H9 (cell line): Measurements from ENCODE around the gene OSBP2. TPM values are rescaled to one million over a fixed set of nuclear protein-coding genes. Genes with fewer than 3 reads are reported as not detected.

Experiments
- DNase-seq: peaks from one replicate; pipeline ENCODE4 v3.0.0-alpha.2; 2017
- H2AFZ ChIP-seq: one replicate; pipeline ENCODE4 v1.6.1; 2013; ENCODE audit warnings: mild to moderate bottlenecking, low read length, control low read depth, moderate library complexity
- H2AK5ac ChIP-seq: 2 replicates; pipeline ENCODE4 v1.6.1; 2013; ENCODE audit warnings: low read length, control low read depth, mixed read lengths; ENCODE audit not compliant: insufficient read length
- H2BK120ac ChIP-seq: one replicate; pipeline ENCODE4 v1.6.1; 2013; ENCODE audit warnings: low read depth, mild to moderate bottlenecking, low read length, control low read depth, inconsistent platforms; ENCODE audit not compliant: poor library complexity, severe bottlenecking
- H2BK12ac ChIP-seq: 2 replicates; pipeline ENCODE4 v1.6.1; 2013; ENCODE audit warnings: low read length, control low read depth, mixed read lengths, low read depth; ENCODE audit not compliant: insufficient read length
- H2BK15ac ChIP-seq: 2 replicates; pipeline ENCODE4 v1.6.1; 2013; ENCODE audit warnings: low read depth, low read length, control low read depth
- H2BK20ac ChIP-seq: one replicate; pipeline ENCODE4 v1.6.1; 2013; ENCODE audit warnings: low read depth, mild to moderate bottlenecking, low read length, control low read depth, inconsistent platforms; ENCODE audit not compliant: poor library complexity, severe bottlenecking
- H2BK5ac ChIP-seq: 2 replicates; pipeline ENCODE4 v1.6.1; 2013; ENCODE audit warnings: low read length, control low read depth, mixed read lengths; ENCODE audit not compliant: insufficient read length
- H3K14ac ChIP-seq: 2 replicates; pipeline ENCODE4 v1.6.1; 2013; ENCODE audit warnings: low read length, control low read depth; ENCODE audit not compliant: insufficient read depth
- H3K18ac ChIP-seq: 2 replicates; pipeline ENCODE4 v1.6.1; 2013; ENCODE audit warnings: low read depth, mild to moderate bottlenecking, mixed read lengths, low read length, control low read depth; ENCODE audit not compliant: insufficient read length
- H3K23ac ChIP-seq: 2 replicates; pipeline ENCODE4 v1.6.1; 2013; ENCODE audit warnings: low read length, control low read depth, mixed read lengths, low read depth; ENCODE audit not compliant: insufficient read length
- H3K23me2 ChIP-seq: 2 replicates; pipeline ENCODE4 v1.6.1; 2013; ENCODE audit warnings: low read depth, mild to moderate bottlenecking, mixed read lengths, low read length, control low read depth; ENCODE audit not compliant: insufficient read length, poor library complexity, severe bottlenecking
- H3K27ac ChIP-seq: 2 replicates; pipeline ENCODE4 v1.5.1; 2013; ENCODE audit warnings: low read length, control low read depth, mixed read lengths, low read depth; ENCODE audit not compliant: insufficient read length
- H3K27me3 ChIP-seq: 2 replicates; pipeline ENCODE4 v1.6.1; 2013; ENCODE audit warnings: low read length, control low read depth, inconsistent platforms; ENCODE audit not compliant: insufficient read depth
- H3K4ac ChIP-seq: 2 replicates; pipeline ENCODE4 v1.6.1; 2013; ENCODE audit warnings: low read depth, mild to moderate bottlenecking, control low read depth, inconsistent platforms, low read length, moderate library complexity
- H3K4me1 ChIP-seq: 2 replicates; pipeline ENCODE4 v1.6.1; 2013; ENCODE audit warnings: low read length, control low read depth, inconsistent platforms; ENCODE audit not compliant: insufficient read depth
- H3K4me2 ChIP-seq: 2 replicates; pipeline ENCODE4 v1.6.1; 2013; ENCODE audit warnings: low read length, control low read depth, mixed read lengths; ENCODE audit not compliant: insufficient read length, insufficient read depth
- H3K56ac ChIP-seq: 2 replicates; pipeline ENCODE4 v1.6.1; 2013; ENCODE audit warnings: low read depth, mild to moderate bottlenecking, mixed read lengths, low read length, control low read depth; ENCODE audit not compliant: insufficient read length
- H3K79me1 ChIP-seq: 2 replicates; pipeline ENCODE4 v1.6.1; 2013; ENCODE audit warnings: low read depth, mild to moderate bottlenecking, moderate library complexity, low read length, control low read depth, inconsistent platforms; ENCODE audit not compliant: insufficient read depth, poor library complexity, severe bottlenecking
- H3K79me2 ChIP-seq: 2 replicates; pipeline ENCODE4 v1.6.1; 2013; ENCODE audit warnings: low read length, control low read depth, inconsistent platforms; ENCODE audit not compliant: insufficient read depth
- H3K9ac ChIP-seq: 2 replicates; pipeline ENCODE4 v1.6.1; 2013; ENCODE audit warnings: low read length, control low read depth, mixed read lengths; ENCODE audit not compliant: insufficient read length; ENCODE audit errors: extremely low read depth
- H3K9me3 ChIP-seq: one replicate; pipeline ENCODE4 v1.6.1; 2013; ENCODE audit warnings: low read depth, low read length, inconsistent platforms; ENCODE audit not compliant: control insufficient read depth
- H3T11ph ChIP-seq: one replicate; pipeline ENCODE4 v1.6.1; 2013; ENCODE audit warnings: mild to moderate bottlenecking, low read length, control low read depth, inconsistent platforms
- H4K20me1 ChIP-seq: one replicate; pipeline ENCODE4 v1.6.1; 2013; ENCODE audit not compliant: control insufficient read depth, insufficient read length, insufficient read depth
- H4K5ac ChIP-seq: 2 replicates; pipeline ENCODE4 v1.6.1; 2013; ENCODE audit warnings: low read depth, mild to moderate bottlenecking, mixed read lengths, low read length, control low read depth; ENCODE audit not compliant: insufficient read length
- H4K8ac ChIP-seq: replicated peaks from 2 replicates; pipeline ENCODE4 v1.6.1; 2013; ENCODE audit warnings: low read length, control low read depth, mixed read lengths, low read depth; ENCODE audit not compliant: insufficient read length
- H4K91ac ChIP-seq: 2 replicates; pipeline ENCODE4 v1.6.1; 2013; ENCODE audit warnings: low read depth, mild to moderate bottlenecking, moderate library complexity, mixed read lengths, low read length, control low read depth; ENCODE audit not compliant: insufficient read length
- H3K27ac Mint-ChIP-seq, 3 experiments: 2 replicates in 2 of 3; 3 replicates in 1 of 3; pipeline ENCODE4 v1.8.0; 2020 to 2021; ENCODE audit warnings: mixed read lengths in 3 of 3, mild to moderate bottlenecking in 1 of 3, moderate library complexity in 1 of 3
- H3K27me3 Mint-ChIP-seq: 2 replicates; pipeline ENCODE4 v1.8.0; 2021; ENCODE audit warnings: low read depth, mild to moderate bottlenecking, moderate library complexity, mixed read lengths
- H3K36me3 Mint-ChIP-seq, 3 experiments: 2 replicates in 2 of 3; 3 replicates in 1 of 3; pipeline ENCODE4 v1.8.0; 2020 to 2021; ENCODE audit warnings: low read depth in 3 of 3, mixed read lengths in 3 of 3; ENCODE audit not compliant: insufficient read depth in 1 of 3
- H3K4me1 Mint-ChIP-seq, 2 experiments: 2 replicates each; pipeline ENCODE4 v1.8.0; 2020; ENCODE audit warnings: mixed read lengths in 2 of 2
- H3K4me3 Mint-ChIP-seq, 2 experiments: 2 replicates in 1 of 2; 3 replicates in 1 of 2; pipeline ENCODE4 v1.8.0; 2020 to 2021; ENCODE audit warnings: mild to moderate bottlenecking in 2 of 2, mixed read lengths in 2 of 2, moderate library complexity in 1 of 2
- H3K9me3 Mint-ChIP-seq, 2 experiments: 2 replicates in 1 of 2; 3 replicates in 1 of 2; pipeline ENCODE4 v1.8.0; 2020; ENCODE audit warnings: mild to moderate bottlenecking in 2 of 2, mixed read lengths in 2 of 2, moderate library complexity in 1 of 2
- WGBS: extraction: QIAGEN DNeasy Blood & Tissue Kit; methylation state at CpG from one replicate; pipeline ENCODE4 v1.1.7; 2013; ENCODE audit warnings: missing lambda C conversion rate, low lambda C conversion rate, mixed read lengths; ENCODE audit not compliant: insufficient read length; ENCODE audit errors: extremely low coverage; 5-methylcytosine and 5-hydroxymethylcytosine counted together
- total RNA-seq: library from RNA; stranded (reverse); gene quantifications from 2 replicates; pipeline ENCODE4 v1.2.1, GENCODE V29; 2021
- TF ChIP-seq, protein P1 (sequence below): fragments of 200-600 bp; sonication (generic); conservative IDR thresholded peaks from 3 replicates; pipeline ENCODE4 v1.8.0; 2021; ENCODE audit warnings: antibody characterized with exemption, mild to moderate bottlenecking

Gene OSBP2
- total RNA-seq, 1 experiment from 2014 or later = 3.4 TPM

GRCh38 chr22:30860176-30861105, 165.8 kb downstream of the OSBP2 start:
- Mint-ChIP-seq H3K36me3 (no peaks in the 10 kb centered on the region), H3K9me3 (no peaks in the 10 kb centered on the region), H3K27ac (peak overlapping the region in 1 of 3 experiments; percentile 93; a peak in 2 of 7 replicates), H3K4me1 (peaks cover 0 to 8% of the 10 kb centered on the region in 2 experiments; a peak in 2 of 4 replicates), H3K27me3 (no peaks in the 10 kb centered on the region), H3K4me3 (no peak overlapping the region)
- Histone ChIP-seq H3T11ph (no peak overlapping the region), H3K14ac (no peak overlapping the region), H4K91ac (no peak overlapping the region), H3K4me2 (no peak overlapping the region), H3K9ac (no peak overlapping the region), H3K79me2 (no peaks in the 10 kb centered on the region), H3K79me1 (no peaks in the 10 kb centered on the region), H3K18ac (no peak overlapping the region), H2BK15ac (no peak overlapping the region), H4K20me1 (no peaks in the 10 kb centered on the region), H3K23ac (no peak overlapping the region), H3K27ac (no peak overlapping the region), H2AK5ac (no peak overlapping the region), H3K4me1 (no peaks in the 10 kb centered on the region), H3K4ac (no peak overlapping the region), H4K8ac (no peak overlapping the region), H4K5ac (no peak overlapping the region), H2BK20ac (no peak overlapping the region), H2BK120ac (no peak overlapping the region), H2AFZ (no peak overlapping the region), H3K9me3 (no peaks in the 10 kb centered on the region), H2BK5ac (no peak overlapping the region), H2BK12ac (no peak overlapping the region), H3K27me3 (no peaks in the 10 kb centered on the region), H3K23me2 (no peaks in the 10 kb centered on the region), H3K56ac (no peak overlapping the region)
- TF ChIP-seq, protein P1, sequence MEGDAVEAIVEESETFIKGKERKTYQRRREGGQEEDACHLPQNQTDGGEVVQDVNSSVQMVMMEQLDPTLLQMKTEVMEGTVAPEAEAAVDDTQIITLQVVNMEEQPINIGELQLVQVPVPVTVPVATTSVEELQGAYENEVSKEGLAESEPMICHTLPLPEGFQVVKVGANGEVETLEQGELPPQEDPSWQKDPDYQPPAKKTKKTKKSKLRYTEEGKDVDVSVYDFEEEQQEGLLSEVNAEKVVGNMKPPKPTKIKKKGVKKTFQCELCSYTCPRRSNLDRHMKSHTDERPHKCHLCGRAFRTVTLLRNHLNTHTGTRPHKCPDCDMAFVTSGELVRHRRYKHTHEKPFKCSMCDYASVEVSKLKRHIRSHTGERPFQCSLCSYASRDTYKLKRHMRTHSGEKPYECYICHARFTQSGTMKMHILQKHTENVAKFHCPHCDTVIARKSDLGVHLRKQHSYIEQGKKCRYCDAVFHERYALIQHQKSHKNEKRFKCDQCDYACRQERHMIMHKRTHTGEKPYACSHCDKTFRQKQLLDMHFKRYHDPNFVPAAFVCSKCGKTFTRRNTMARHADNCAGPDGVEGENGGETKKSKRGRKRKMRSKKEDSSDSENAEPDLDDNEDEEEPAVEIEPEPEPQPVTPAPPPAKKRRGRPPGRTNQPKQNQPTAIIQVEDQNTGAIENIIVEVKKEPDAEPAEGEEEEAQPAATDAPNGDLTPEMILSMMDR = 0 out of 3 replicates have a peak, but pooled peaks have one; percentile 14
- DNase-seq = peak; percentile 20
- no CpG with 5 or more reads among the region's 12 CpGs for WGBS
